Activated T-cell treated with anti-CD3 and anti-CD28 coated beads, Interleukin-2, amount 50 U/mL, for 72 hours (primary cell): ENCODE measurements around the gene MRPL17. TPM values are rescaled to one million over a fixed set of nuclear protein-coding genes. Genes with fewer than 3 reads are reported as not detected.

Experiments
- ATAC-seq, 2 donors: fragments of 150-1000 bp; cut with Tn5 transposase; replicated peaks in 1 of 2; 2 replicates each; pipeline ENCODE4 v1.10.0; 2021; ENCODE audit warnings: moderate library complexity in 2 of 2, mild to moderate bottlenecking in 1 of 2
- DNase-seq, 2 donors: peaks; one replicate each; pipeline ENCODE4 v3.0.0; 2021 to 2022; ENCODE audit warnings: mixed read lengths in 1 of 2
- H3K27ac Mint-ChIP-seq: one replicate; pipeline ENCODE4 v1.8.0; 2022; ENCODE audit warnings: mild to moderate bottlenecking, moderate library complexity, mixed read lengths
- H3K27me3 Mint-ChIP-seq: one replicate; pipeline ENCODE4 v1.8.0; 2022; ENCODE audit warnings: low read depth, mixed read lengths
- H3K36me3 Mint-ChIP-seq, 2 donors: one replicate each; pipeline ENCODE4 v1.8.0; 2022; ENCODE audit warnings: mixed read lengths in 2 of 2, mild to moderate bottlenecking in 1 of 2; ENCODE audit not compliant: insufficient read depth in 2 of 2
- H3K4me1 Mint-ChIP-seq: one replicate; pipeline ENCODE4 v1.8.0; 2022; ENCODE audit warnings: low read depth, mixed read lengths
- H3K4me3 Mint-ChIP-seq, 2 donors: one replicate each; pipeline ENCODE4 v1.8.0; 2022; ENCODE audit warnings: mild to moderate bottlenecking in 2 of 2, mixed read lengths in 2 of 2, moderate library complexity in 2 of 2
- H3K9me3 Mint-ChIP-seq, 2 donors: one replicate each; pipeline ENCODE4 v1.8.0; 2022; ENCODE audit warnings: mixed read lengths in 2 of 2
- total RNA-seq, 2 donors: library from RNA; stranded (reverse); gene quantifications; one replicate each; pipeline ENCODE4 v1.2.3, GENCODE V29; 2022

MRPL17 gene
- total RNA-seq, 2 donors from 2014 or later: 38.2 to 39.8 TPM

DNA sequence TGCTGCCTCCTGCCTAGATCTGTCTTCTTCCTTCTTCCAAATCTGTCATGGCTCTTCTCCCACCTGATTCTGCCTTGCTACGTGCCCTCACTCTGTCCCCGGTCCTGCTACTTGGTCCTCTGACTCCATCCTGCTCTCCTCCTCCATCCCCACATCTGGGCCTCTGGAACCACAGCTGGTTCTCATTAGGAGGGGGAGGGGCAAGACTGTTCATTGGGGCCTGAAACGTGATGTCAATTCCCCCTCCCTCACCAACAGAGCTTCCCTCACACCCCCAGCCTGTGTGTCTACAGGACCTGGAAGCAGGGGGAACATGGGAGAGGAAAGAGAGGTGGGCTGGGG lies 36.6 kb downstream of the MRPL17 start:
- Mint-ChIP-seq H3K4me1 (no peaks in the 10 kb centered on the region), H3K27ac (no peak overlapping the region), H3K36me3 (no peaks in the 10 kb centered on the region), H3K9me3 (no peaks in the 10 kb centered on the region), H3K27me3 (no peaks in the 10 kb centered on the region), H3K4me3 (no peak overlapping the region)
- peak in 1 of 2 donors; percentile 8 for ATAC-seq
- peak in 1 of 2 donors; percentile 33 for DNase-seq

GRCh38 chr11:6646071-6646470 lies 37.1 kb downstream of the MRPL17 start:
- Mint-ChIP-seq H3K36me3 (no peaks in the 10 kb centered on the region), H3K9me3 (no peaks in the 10 kb centered on the region), H3K4me1 (no peaks in the 10 kb centered on the region), H3K27me3 (no peaks in the 10 kb centered on the region), H3K4me3 (no peak overlapping the region), H3K27ac (no peak overlapping the region)
- DNase-seq (no peak), ATAC-seq (no peak)

GRCh38 chr11:6642957-6643356 lies 40.2 kb downstream of the MRPL17 start:
- peaks cover 5% of the 10 kb centered on the region for H3K4me1 Mint-ChIP-seq
- H3K9me3 Mint-ChIP-seq: no peaks in the 10 kb centered on the region
- no peak overlapping the region for H3K4me3 Mint-ChIP-seq
- H3K27ac Mint-ChIP-seq: no peak overlapping the region
- H3K36me3 Mint-ChIP-seq: no peaks in the 10 kb centered on the region
- peak in 1 of 2 donors; percentile 15 for DNase-seq
- no peaks in the 10 kb centered on the region for H3K27me3 Mint-ChIP-seq
- no peak for ATAC-seq

DNA sequence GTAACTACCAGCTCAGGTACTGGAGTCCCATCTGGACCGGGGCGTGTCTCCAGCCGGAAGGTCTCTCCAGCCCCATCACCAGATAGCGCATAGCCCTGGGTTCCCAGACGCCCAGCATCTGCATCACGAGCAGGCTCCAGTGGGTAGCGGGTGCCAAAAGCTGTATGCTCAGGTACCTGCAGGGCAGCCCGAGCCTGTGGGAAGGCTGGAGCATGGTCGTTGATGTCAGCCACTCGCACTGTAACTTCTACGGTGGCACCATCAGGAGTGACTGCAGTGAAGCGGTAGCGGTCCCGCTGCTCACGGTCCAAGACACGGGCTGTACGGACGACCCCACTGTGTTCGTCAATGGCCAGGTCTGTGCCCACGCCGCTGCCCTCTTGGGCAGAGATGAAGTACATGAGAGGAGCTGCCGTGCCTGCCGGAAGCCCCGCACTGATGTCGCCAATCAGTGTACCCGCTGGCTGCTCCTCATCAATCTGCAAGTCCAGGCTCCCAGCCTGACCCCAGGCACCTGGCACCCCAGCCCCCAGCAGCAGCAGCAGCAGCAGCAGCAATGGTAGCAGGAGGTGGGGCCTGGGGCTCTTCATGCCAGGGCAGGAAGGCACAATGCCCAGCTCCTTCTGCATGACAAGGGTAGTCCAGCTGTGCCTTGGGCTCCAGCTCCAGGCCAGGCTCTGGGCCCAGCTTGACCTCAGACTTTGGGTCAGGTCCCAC lies 42.0 kb downstream of the MRPL17 start:
- DNase-seq (no peak), ATAC-seq (no peak)
- H3K27ac Mint-ChIP-seq: no peak overlapping the region
- no peaks in the 10 kb centered on the region for H3K36me3 Mint-ChIP-seq
- no peaks in the 10 kb centered on the region for H3K9me3 Mint-ChIP-seq
- H3K4me1 Mint-ChIP-seq: peaks cover 5% of the 10 kb centered on the region
- H3K4me3 Mint-ChIP-seq: no peak overlapping the region
- H3K27me3 Mint-ChIP-seq: no peaks in the 10 kb centered on the region

GRCh38 chr11:6640036-6640984 lies 42.8 kb downstream of the MRPL17 start:
- Mint-ChIP-seq H3K4me1 (peaks cover 5% of the 10 kb centered on the region), H3K36me3 (no peaks in the 10 kb centered on the region), H3K4me3 (no peak overlapping the region), H3K9me3 (no peaks in the 10 kb centered on the region), H3K27ac (no peak overlapping the region), H3K27me3 (no peaks in the 10 kb centered on the region)
- ATAC-seq (no peak), DNase-seq (no peak)

DNA sequence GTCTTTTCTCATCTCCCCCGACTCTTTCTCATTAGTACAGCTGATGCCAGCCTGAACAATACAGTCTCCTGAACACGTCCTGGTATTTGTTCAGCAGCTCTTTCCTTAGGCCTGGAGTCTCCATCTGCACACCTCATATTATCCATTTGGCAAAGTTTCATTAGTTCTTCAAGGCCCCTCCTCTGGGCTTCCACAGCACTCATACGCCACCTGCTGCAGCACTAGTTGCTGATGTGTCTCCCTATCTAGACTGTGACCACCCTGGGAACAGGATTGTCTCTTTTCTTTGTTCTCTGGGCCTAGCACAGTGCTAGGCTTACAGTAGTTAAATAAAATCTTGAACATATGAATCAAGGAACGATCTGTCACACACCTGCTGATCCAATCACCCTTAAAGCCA lies 44.7 kb downstream of the MRPL17 start:
- Mint-ChIP-seq H3K27me3 (no peaks in the 10 kb centered on the region), H3K4me3 (no peak overlapping the region), H3K9me3 (no peaks in the 10 kb centered on the region), H3K36me3 (no peaks in the 10 kb centered on the region), H3K27ac (no peak overlapping the region), H3K4me1 (peaks cover 5% of the 10 kb centered on the region)
- DNase-seq: no peak
- ATAC-seq: no peak

DNA sequence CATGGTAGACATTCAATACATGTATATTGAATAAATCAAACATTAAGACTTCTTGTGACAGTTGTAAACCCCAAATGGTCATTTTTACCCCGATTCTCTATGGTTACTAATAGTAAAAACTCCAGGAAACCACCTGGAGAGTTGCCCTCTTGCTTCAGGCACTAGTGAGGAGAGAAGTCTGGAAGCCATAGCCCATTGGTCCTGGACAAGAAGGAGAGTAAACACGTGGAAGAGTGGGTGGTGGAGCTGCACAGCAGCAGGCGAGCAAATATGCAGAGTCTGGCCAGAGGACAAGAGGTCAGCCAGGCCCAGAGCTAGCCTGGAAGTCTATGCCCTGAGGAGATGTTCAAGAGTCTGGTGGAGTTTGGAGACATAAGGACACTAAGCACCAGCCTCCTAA lies 45.3 kb downstream of the MRPL17 start:
- H3K36me3 Mint-ChIP-seq: no peaks in the 10 kb centered on the region
- no peaks in the 10 kb centered on the region for H3K9me3 Mint-ChIP-seq
- ATAC-seq: no peak
- H3K27me3 Mint-ChIP-seq: no peaks in the 10 kb centered on the region
- DNase-seq: no peak
- peaks cover 5% of the 10 kb centered on the region for H3K4me1 Mint-ChIP-seq
- no peak overlapping the region for H3K27ac Mint-ChIP-seq
- H3K4me3 Mint-ChIP-seq: no peak overlapping the region

DNA sequence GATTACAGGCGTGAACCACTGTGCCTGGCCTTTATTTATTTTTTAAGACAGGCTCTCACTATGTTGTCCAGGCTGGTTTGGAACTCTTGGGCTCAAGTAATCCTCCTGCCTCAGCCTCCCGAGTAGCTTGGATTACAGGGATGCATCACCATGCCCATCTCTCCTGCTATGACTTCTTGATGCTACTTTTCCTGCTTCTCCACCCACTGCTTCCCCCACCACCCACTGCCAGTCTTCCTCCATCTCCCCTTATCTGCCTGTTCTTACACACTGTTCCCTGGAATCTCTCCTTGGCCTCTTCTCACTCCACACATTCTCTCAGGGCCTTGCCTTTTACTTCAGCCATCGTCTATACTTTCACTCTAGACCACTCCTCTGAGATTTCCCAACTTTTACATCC lies 46.7 kb downstream of the MRPL17 start:
- Mint-ChIP-seq H3K4me1 (peaks cover 5% of the 10 kb centered on the region), H3K4me3 (no peak overlapping the region), H3K9me3 (no peaks in the 10 kb centered on the region), H3K27me3 (no peaks in the 10 kb centered on the region), H3K36me3 (no peaks in the 10 kb centered on the region), H3K27ac (no peak overlapping the region)
- DNase-seq (no peak), ATAC-seq (no peak)

DNA sequence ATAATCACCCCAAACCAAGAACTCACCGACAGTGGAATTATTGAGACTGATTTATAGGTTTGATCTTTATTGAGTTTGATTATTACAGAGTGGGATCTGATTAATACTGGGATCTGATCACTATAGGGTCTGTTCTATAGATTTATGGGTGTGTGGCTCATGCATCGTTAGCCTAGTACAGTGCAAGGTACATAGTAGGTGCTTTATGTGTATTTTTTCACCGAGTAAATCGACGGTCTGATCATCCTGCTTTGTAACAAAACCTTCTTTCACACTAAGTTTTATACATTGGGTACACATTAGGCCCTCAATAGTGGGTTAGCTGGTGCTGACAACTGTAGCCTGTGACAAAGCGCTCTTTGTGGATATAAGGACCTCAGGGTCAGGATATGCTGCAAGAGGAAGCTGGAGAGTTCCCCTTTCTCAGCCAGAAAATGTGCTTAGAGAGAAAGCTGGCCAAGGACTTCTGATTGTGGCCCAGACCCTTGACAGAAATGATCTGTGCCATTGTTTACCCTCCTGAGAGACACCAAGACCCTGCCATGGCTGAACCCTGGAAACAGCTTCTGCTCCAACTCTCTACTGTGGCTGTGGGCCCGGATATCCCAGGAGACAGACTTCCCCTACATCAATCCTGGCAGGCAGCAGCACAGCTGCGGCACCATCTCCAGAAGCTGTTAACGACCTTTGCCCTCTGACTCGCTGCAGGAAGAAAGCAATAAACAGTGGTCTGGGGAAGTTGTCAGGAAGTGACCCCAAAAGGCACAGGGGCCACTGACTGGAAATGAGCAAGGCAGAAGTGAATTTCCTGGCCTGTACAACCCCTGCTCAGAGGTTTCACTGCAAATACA lies 47.8 kb downstream of the MRPL17 start:
- H3K27me3 Mint-ChIP-seq: no peaks in the 10 kb centered on the region
- H3K4me3 Mint-ChIP-seq: no peak overlapping the region
- ATAC-seq (peak in 1 of 2 donors; percentile 54), DNase-seq (no peak)
- no peaks in the 10 kb centered on the region for H3K9me3 Mint-ChIP-seq
- peaks cover 5% of the 10 kb centered on the region for H3K4me1 Mint-ChIP-seq
- peak overlapping the region; percentile 20 for H3K27ac Mint-ChIP-seq
- no peaks in the 10 kb centered on the region for H3K36me3 Mint-ChIP-seq

GRCh38 chr11:6634534-6634933 lies 48.6 kb downstream of the MRPL17 start:
- H3K4me1 Mint-ChIP-seq: peaks cover 3% of the 10 kb centered on the region
- DNase-seq: no peak
- H3K27me3 Mint-ChIP-seq: no peaks in the 10 kb centered on the region
- H3K36me3 Mint-ChIP-seq: no peaks in the 10 kb centered on the region
- H3K27ac Mint-ChIP-seq: no peak overlapping the region
- ATAC-seq: no peak
- no peaks in the 10 kb centered on the region for H3K9me3 Mint-ChIP-seq
- H3K4me3 Mint-ChIP-seq: no peak overlapping the region

- Mint-ChIP-seq H3K36me3 (no peaks in the 10 kb centered on the region), H3K4me1 (no peaks in the 10 kb centered on the region), H3K4me3 (no peak overlapping the region), H3K27me3 (no peaks in the 10 kb centered on the region), H3K27ac (no peak overlapping the region), H3K9me3 (no peaks in the 10 kb centered on the region)
- DNase-seq: no peak
- ATAC-seq: no peak
Observed at GRCh38 chr11:6633422-6634408, 49.4 kb downstream of the MRPL17 start.
